NCI-H460 (cell line): Measurements from ENCODE around the gene TCF25. TPM values are rescaled to one million over a fixed set of nuclear protein-coding genes. Genes with fewer than 3 reads are reported as not detected.

Experiments used
- DNase-seq: peaks from one replicate; pipeline ENCODE4 v3.0.0-alpha.2; 2016; ENCODE audit warnings: low read depth; ENCODE audit errors: extremely low read depth
- total RNA-seq: library from RNA; depleted of rRNA; stranded (reverse); fragments of >200 nt; shearing (Covaris generic); gene quantifications from 2 replicates; pipeline ENCODE4 v1.2.3, GENCODE V29; 2014; rRNA removed

TCF25 gene
- total RNA-seq, 1 experiment from 2014 or later: 71.4 TPM

GRCh38 chr16:89958068-89958467 lies 84.7 kb downstream of the TCF25 start:
- peak; percentile 4 for DNase-seq

DNA sequence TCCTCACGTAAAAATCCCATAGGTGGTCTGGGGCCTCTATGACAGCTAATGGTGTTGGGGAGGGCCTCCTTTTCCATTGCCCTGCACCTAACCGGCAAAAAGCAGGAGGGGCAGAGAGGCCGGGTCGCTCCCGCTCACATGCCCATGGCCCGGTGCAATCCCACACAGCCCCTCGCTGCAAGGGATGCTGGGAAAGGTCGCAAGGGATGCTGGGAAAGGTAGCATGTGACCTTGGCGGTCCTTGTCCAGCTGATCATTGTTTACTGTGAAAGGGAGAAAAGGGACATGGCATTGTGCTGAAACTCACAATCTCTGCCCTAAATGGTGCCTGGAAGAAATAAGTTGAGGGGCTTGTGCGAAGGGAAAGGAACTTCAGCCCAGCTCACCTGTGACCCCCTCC lies 85.2 kb downstream of the TCF25 start:
- DNase-seq: no peak

DNA sequence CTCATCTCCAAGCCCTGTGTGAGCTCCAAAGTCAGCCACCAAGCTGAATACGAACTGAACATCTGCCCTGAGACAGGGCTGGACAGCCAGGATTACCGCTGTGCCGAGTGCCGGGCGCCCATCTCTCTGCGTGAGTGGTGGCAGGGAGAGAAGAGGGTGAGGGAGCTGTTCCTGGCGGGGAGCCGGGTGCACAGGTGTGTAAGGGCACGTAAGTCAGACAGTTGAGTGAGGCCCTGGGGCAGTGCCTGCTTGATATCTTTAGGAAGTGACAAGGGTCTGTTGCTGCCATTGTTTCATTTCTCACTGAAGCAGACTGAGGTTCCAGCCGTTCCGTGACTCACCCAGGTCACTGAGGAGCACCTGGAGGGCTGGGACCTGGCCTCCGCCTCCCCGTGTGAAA lies 87.6 kb downstream of the TCF25 start:
- no peak for DNase-seq

Other genes with a start within 250 kb of the TCF25 start
- 47.8 and 51.3 TPM in 2 replicates for gene CHMP1A, start 215.9 kb upstream of the TCF25 start, total RNA-seq
- gene SPATA33, start 215.8 kb upstream of the TCF25 start, total RNA-seq: 4.0 and 4.8 TPM in 2 replicates
- 30.2 and 42.3 TPM in 2 replicates for gene CDK10, start 186.9 kb upstream of the TCF25 start, total RNA-seq
- gene SPATA2L, start 171.9 kb upstream of the TCF25 start, total RNA-seq: 14.4 and 14.9 TPM in 2 replicates
- gene VPS9D1, start 152.7 kb upstream of the TCF25 start, total RNA-seq: 5.7 and 6.3 TPM in 2 replicates
- gene ZNF276, start 152.1 kb upstream of the TCF25 start, total RNA-seq: 15.5 and 18.0 TPM in 2 replicates
- gene FANCA, start 56.9 kb upstream of the TCF25 start, total RNA-seq: 22.6 and 32.5 TPM in 2 replicates
- 29.1 and 34.1 TPM in 2 replicates for gene SPIRE2, start 45.1 kb upstream of the TCF25 start, total RNA-seq
- 8.1 and 9.4 TPM in 2 replicates for gene MC1R, start 45.3 kb downstream of the TCF25 start, total RNA-seq
- 68.3 and 75.9 TPM in 2 replicates for gene TUBB3, start 49.8 kb downstream of the TCF25 start, total RNA-seq
- 47.8 and 55.4 TPM in 2 replicates for gene DEF8, start 75.2 kb downstream of the TCF25 start, total RNA-seq
- gene DBNDD1, start 145.9 kb downstream of the TCF25 start, total RNA-seq: 5.0 and 5.1 TPM in 2 replicates
- gene PRDM7, start 203.7 kb downstream of the TCF25 start, total RNA-seq: not detected in 2 replicates